AG04449 (cell line): Measurements from ENCODE around the gene ASIC4.

ENCODE experiments used
- CTCF ChIA-PET: fragments of 350-600 bp; formaldehyde crosslinking; extraction: SDS; loops from one replicate; lab custom pipeline; 2021; ENCODE audit warnings: antibody characterized with exemption; lab: Yijun Ruan, JAX
- POLR2A ChIA-PET: fragments of 400-600, 350-600 bp; formaldehyde crosslinking; extraction: SDS; loops from one replicate; lab custom pipeline; 2020; ENCODE audit warnings: antibody characterized with exemption, inconsistent platforms; lab: Yijun Ruan, JAX
- DNase-seq: peaks from one replicate; pipeline ENCODE4 v3.0.0-alpha.2; 2010; ENCODE audit warnings: low read depth, low spot score
- H3K4me3 ChIP-seq: 2 replicates; pipeline ENCODE4 v1.5.1; 2011; ENCODE audit warnings: low read depth, mild to moderate bottlenecking, control low read depth, low read length
- CTCF ChIP-seq: IDR thresholded peaks from one replicate; pipeline ENCODE4 v1.5.1; 2011; ENCODE audit warnings: mild to moderate bottlenecking, moderate library complexity, low read length, control low read depth, inconsistent platforms; ENCODE audit not compliant: insufficient read depth; ENCODE audit errors: missing control alignments

The ASIC4 gene

GRCh38 chr2:219562049-219563020, 48.1 kb downstream of the ASIC4 start:
- CTCF ChIA-PET, result interaction anchor here (2.3 to 5.7 kb wide), 6 partner anchors 8 to 127 kb away, joined by 7 to 72 read pairs (median 28); partner anchors contain the start of genes INHA and OBSL1
- DNase-seq, result no peak
- POLR2A ChIA-PET, result interaction anchor here (0.8 to 1.1 kb wide), 3 partner anchors 8 to 94 kb away, joined by 3 to 5 read pairs (median 5); partner anchors contain the start of genes INHA and OBSL1
- TF ChIP-seq CTCF, result no peak
- H3K4me3 ChIP-seq, result no peak overlapping the region

GRCh38 chr2:219563271-219563928, 49.1 kb downstream of the ASIC4 start:
- no peak for DNase-seq
- TF ChIP-seq CTCF, result no peak
- no peak overlapping the region for H3K4me3 ChIP-seq
- POLR2A ChIA-PET, result interaction anchor here (1.1 kb wide), 1 partner anchor 8 kb away, joined by 5 read pairs; the partner anchor contains the start of genes INHA and OBSL1
- CTCF ChIA-PET, result interaction anchor here (1.1 to 5.7 kb wide), 5 partner anchors 7 to 129 kb away, joined by 3 to 72 read pairs (median 34); partner anchors contain the start of genes INHA and OBSL1

- H3K4me3 ChIP-seq, result no peak overlapping the region
- DNase-seq, result no peak
- POLR2A ChIA-PET, result interaction anchor here (1.0 kb wide), 1 partner anchor 31 kb away, joined by 3 read pairs; no protein-coding TSS in a partner anchor
- CTCF ChIA-PET, result interaction anchor here (1.0 to 2.8 kb wide), 3 partner anchors 24 to 125 kb away, joined by 3 to 10 read pairs (median 5); no protein-coding TSS in a partner anchor
- TF ChIP-seq CTCF, result no peak
Observed at GRCh38 chr2:219565130-219566080, 51.1 kb downstream of the ASIC4 start.

- H3K4me3 ChIP-seq, result no peak overlapping the region
- TF ChIP-seq CTCF, result no peak
- ChIA-PET POLR2A (interaction anchor here (1.0 kb wide), 1 partner anchor 29 kb away, joined by 3 read pairs; no protein-coding TSS in a partner anchor), CTCF (interaction anchor here (1.0 to 2.8 kb wide), 2 partner anchors 25 to 123 kb away, joined by 3 to 10 read pairs; no protein-coding TSS in a partner anchor)
- DNase-seq, result no peak
Observed at GRCh38 chr2:219566640-219567039, 52.4 kb downstream of the ASIC4 start.

GRCh38 chr2:219567131-219567530, 52.8 kb downstream of the ASIC4 start:
- POLR2A ChIA-PET, result no interaction called here
- DNase-seq, result no peak
- TF ChIP-seq CTCF, result no peak
- no peak overlapping the region for H3K4me3 ChIP-seq
- CTCF ChIA-PET, result interaction anchor here (1.0 to 2.8 kb wide), 2 partner anchors 25 to 123 kb away, joined by 3 to 10 read pairs; no protein-coding TSS in a partner anchor
